K562 (cell line): ENCODE results near the gene EPHA10. TPM values are rescaled to one million over a fixed set of nuclear protein-coding genes. Genes with fewer than 3 reads are reported as not detected.

ENCODE experiments used
- BRD9 ChIP-seq: fragments of 450-650 bp; IDR thresholded peaks from 2 replicates; pipeline ENCODE4 v1.6.1; 2018; ENCODE audit warnings: low read depth; ENCODE audit not compliant: partially characterized antibody
- DDX20 ChIP-seq: fragments of 450-650 bp; IDR thresholded peaks from 2 replicates; pipeline ENCODE4 v1.6.1; 2016; ENCODE audit warnings: missing genetic modification characterization, low read depth, mild to moderate bottlenecking, missing compliant biosample characterization, moderate library complexity
- HOXB6 ChIP-seq: fragments of 250-450 bp; sonication (Bioruptor Pico); IDR thresholded peaks from 2 replicates; pipeline ENCODE4 v1.5.1; 2022; ENCODE audit warnings: mild to moderate bottlenecking, borderline replicate concordance
- IRF1 ChIP-seq: sonication (generic); formaldehyde crosslinking; IDR thresholded peaks from 2 replicates; pipeline ENCODE4 v1.8.0; 2022; ENCODE audit warnings: missing genetic modification reagents, mild to moderate bottlenecking, borderline replicate concordance
- JUND ChIP-seq, 2 experiments: IDR thresholded peaks; 2 replicates in 1 of 2; 3 replicates in 1 of 2; pipeline ENCODE4 v1.6.1; 2011; ENCODE audit warnings: borderline replicate concordance in 2 of 2, low read depth in 2 of 2, low read length in 2 of 2, improper control_type of control experiment in 1 of 2, missing biosample characterization in 1 of 2, missing genetic modification characterization in 1 of 2, missing genetic modification reagents in 1 of 2
- KDM4B ChIP-seq, 2 experiments: fragments of 450-650 bp in 1 of 2; sonication (generic) in 1 of 2; IDR thresholded peaks; 2 replicates each; pipeline ENCODE4 v1.6.1; 2016 to 2017; ENCODE audit warnings: borderline replicate concordance in 2 of 2, antibody characterized with exemption in 1 of 2, low read depth in 1 of 2, mild to moderate bottlenecking in 1 of 2
- MTA1 ChIP-seq: fragments of 450-650 bp; IDR thresholded peaks from 2 replicates; pipeline ENCODE4 v1.6.1; 2017; ENCODE audit warnings: borderline replicate concordance
- POLR2G ChIP-seq: fragments of 200-400 bp; formaldehyde crosslinking; IDR thresholded peaks from 2 replicates; pipeline ENCODE4 v1.6.1; 2017; ENCODE audit warnings: low read depth, mild to moderate bottlenecking, antibody characterized with exemption, low read length, moderate library complexity
- SMARCB1 ChIP-seq: IDR thresholded peaks from 2 replicates; pipeline ENCODE4 v1.6.1; 2011; ENCODE audit warnings: improper control_type of control experiment, low read depth; ENCODE audit not compliant: insufficient read length
- THRAP3 ChIP-seq: fragments of 450-650 bp; IDR thresholded peaks from 2 replicates; pipeline ENCODE4 v1.6.1; 2016; ENCODE audit warnings: mild to moderate bottlenecking, inconsistent platforms, borderline replicate concordance
- ZNF165 ChIP-seq: fragments of 250-450 bp; sonication (Bioruptor Pico); IDR thresholded peaks from 2 replicates; pipeline ENCODE4 v1.4.0; 2020; ENCODE audit warnings: borderline replicate concordance
- ZNF274 ChIP-seq: IDR thresholded peaks from 2 replicates; pipeline ENCODE4 v1.6.1; 2011; ENCODE audit warnings: low read depth, mild to moderate bottlenecking, low read length, moderate library complexity, borderline replicate concordance
- ZNF740 ChIP-seq, 3 experiments: fragments of 200-800 bp in 1 of 3; sonication (Bioruptor generic) in 1 of 3; sonication (generic) in 1 of 3; formaldehyde crosslinking in 1 of 3; IDR thresholded peaks; 2 replicates each; pipeline versions ENCODE4 v1.6.1 to v1.8.0; 2016 to 2022; ENCODE audit warnings: mild to moderate bottlenecking in 2 of 3, missing compliant biosample characterization in 2 of 3, missing genetic modification characterization in 2 of 3, missing genetic modification reagents in 1 of 3
- ZNF79 ChIP-seq: fragments of 250-450 bp; sonication (Bioruptor Pico); IDR thresholded peaks from 2 replicates; pipeline ENCODE4 v1.4.0; 2020; ENCODE audit warnings: low read depth, mild to moderate bottlenecking, moderate library complexity
- polyA plus RNA-seq, 8 experiments: library from polyadenylated mRNA; depleted of rRNA in 4 of 8; stranded (reverse) in 5 of 8; unstranded in 3 of 8; fragments of >200 nt; fragmentation: Nextera tagmentation in 2 of 8; fragmentation: Illumina TruSeq in 1 of 8; extraction: Ambion mirVana in 2 of 8; extraction: Trizol in 1 of 8; gene quantifications; 2 replicates each; pipeline versions ENCODE4 v1.2.1 to v1.2.3, GENCODE V29; 2011 to 2014; ENCODE audit warnings: inconsistent platforms in 1 of 8, missing spikeins in 1 of 8
- total RNA-seq, 7 experiments: library from RNA; depleted of rRNA in 6 of 7; stranded (reverse); fragments of >200 nt in 6 of 7; fragmentation: Illumina TruSeq in 2 of 7; extraction: Trizol in 2 of 7; gene quantifications; 2 replicates each; pipeline versions ENCODE4 v1.2.1 to v1.2.3, GENCODE V29; 2011 to 2021; ENCODE audit warnings: low replicate concordance in 1 of 7
- TF ChIP-seq, protein P1 (sequence below): fragments of 250-450 bp; sonication (Bioruptor Pico); IDR thresholded peaks from 2 replicates; pipeline ENCODE4 v1.4.0; 2020

EPHA10 gene
- total and polyA plus RNA-seq, 9 of the 15 experiments (the other 6 are each of a cell fraction or from before 2014, with no cell fraction given): 0.03 TPM; not detected in 8

- TF ChIP-seq KDM4B (IDR thresholded peaks at IDR 0.05; ENCODE audit: borderline replicate concordance in 2 of 2, low read depth in 1 of 2): peak in 1 of 2 experiments; percentile 89; a peak in 2 of 4 replicates
- TF ChIP-seq THRAP3: no peak
- TF ChIP-seq ZNF740 (CRISPR knock-in tag; IDR thresholded peaks at IDR 0.05): peak; percentile 51
- TF ChIP-seq ZNF740 (tag; IDR thresholded peaks at IDR 0.05): no peak; a peak in 1 of 4 replicates
- no peak for TF ChIP-seq ZNF79 (CRISPR knock-in tag)
- TF ChIP-seq JUND (IDR thresholded peaks at IDR 0.05; ENCODE audit: borderline replicate concordance, low read depth, low read length): peak; percentile 71
- peak; percentile 48; the same call in 1 of the 3 replicates for TF ChIP-seq JUND (tag; IDR thresholded peaks at IDR 0.05; ENCODE audit: borderline replicate concordance, low read depth, low read length)
- TF ChIP-seq, protein P1, sequence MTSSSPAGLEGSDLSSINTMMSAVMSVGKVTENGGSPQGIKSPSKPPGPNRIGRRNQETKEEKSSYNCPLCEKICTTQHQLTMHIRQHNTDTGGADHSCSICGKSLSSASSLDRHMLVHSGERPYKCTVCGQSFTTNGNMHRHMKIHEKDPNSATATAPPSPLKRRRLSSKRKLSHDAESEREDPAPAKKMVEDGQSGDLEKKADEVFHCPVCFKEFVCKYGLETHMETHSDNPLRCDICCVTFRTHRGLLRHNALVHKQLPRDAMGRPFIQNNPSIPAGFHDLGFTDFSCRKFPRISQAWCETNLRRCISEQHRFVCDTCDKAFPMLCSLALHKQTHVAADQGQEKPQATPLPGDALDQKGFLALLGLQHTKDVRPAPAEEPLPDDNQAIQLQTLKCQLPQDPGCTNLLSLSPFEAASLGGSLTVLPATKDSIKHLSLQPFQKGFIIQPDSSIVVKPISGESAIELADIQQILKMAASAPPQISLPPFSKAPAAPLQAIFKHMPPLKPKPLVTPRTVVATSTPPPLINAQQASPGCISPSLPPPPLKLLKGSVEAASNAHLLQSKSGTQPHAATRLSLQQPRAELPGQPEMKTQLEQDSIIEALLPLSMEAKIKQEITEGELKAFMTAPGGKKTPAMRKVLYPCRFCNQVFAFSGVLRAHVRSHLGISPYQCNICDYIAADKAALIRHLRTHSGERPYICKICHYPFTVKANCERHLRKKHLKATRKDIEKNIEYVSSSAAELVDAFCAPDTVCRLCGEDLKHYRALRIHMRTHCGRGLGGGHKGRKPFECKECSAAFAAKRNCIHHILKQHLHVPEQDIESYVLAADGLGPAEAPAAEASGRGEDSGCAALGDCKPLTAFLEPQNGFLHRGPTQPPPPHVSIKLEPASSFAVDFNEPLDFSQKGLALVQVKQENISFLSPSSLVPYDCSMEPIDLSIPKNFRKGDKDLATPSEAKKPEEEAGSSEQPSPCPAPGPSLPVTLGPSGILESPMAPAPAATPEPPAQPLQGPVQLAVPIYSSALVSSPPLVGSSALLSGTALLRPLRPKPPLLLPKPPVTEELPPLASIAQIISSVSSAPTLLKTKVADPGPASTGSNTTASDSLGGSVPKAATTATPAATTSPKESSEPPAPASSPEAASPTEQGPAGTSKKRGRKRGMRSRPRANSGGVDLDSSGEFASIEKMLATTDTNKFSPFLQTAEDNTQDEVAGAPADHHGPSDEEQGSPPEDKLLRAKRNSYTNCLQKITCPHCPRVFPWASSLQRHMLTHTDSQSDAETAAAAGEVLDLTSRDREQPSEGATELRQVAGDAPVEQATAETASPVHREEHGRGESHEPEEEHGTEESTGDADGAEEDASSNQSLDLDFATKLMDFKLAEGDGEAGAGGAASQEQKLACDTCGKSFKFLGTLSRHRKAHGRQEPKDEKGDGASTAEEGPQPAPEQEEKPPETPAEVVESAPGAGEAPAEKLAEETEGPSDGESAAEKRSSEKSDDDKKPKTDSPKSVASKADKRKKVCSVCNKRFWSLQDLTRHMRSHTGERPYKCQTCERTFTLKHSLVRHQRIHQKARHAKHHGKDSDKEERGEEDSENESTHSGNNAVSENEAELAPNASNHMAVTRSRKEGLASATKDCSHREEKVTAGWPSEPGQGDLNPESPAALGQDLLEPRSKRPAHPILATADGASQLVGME (CRISPR knock-in tag): no peak
- peak; percentile 68 for TF ChIP-seq BRD9
- peak; percentile 96 for TF ChIP-seq POLR2G
- TF ChIP-seq DDX20 (tag): no peak
- no peak; the same call in 1 of the 2 replicates for TF ChIP-seq HOXB6 (CRISPR knock-in tag)
- no peak for TF ChIP-seq SMARCB1
- no peak for TF ChIP-seq ZNF165 (CRISPR knock-in tag)
- TF ChIP-seq IRF1 (CRISPR knock-in tag): no peak
- TF ChIP-seq MTA1: peak; percentile 90
- no peak for TF ChIP-seq ZNF274
Observed at GRCh38 chr1:37692078-37692833, 72.7 kb downstream of the EPHA10 start, which contains the start of gene CDCA8 (continued).
